Astrocyte (in vitro differentiated cells and primary cell): ENCODE measurements around the gene ASB16.

Experiments used
- EZH2 ChIP-seq: IDR thresholded peaks from 2 replicates; pipeline ENCODE4 v1.6.1; 2012; ENCODE audit warnings: mild to moderate bottlenecking, low read length, inconsistent platforms; ENCODE audit not compliant: insufficient read depth
- TF ChIP-seq, protein P1 (sequence below): IDR thresholded peaks from 2 replicates; pipeline ENCODE4 v1.5.1; 2011; ENCODE audit warnings: low read depth, mild to moderate bottlenecking, inconsistent platforms, low read length, moderate library complexity; ENCODE audit not compliant: insufficient read depth

GRCh38 chr17:44186307-44187130 is 16.0 kb downstream of the ASB16 start, which contains the start of gene TMUB2:
- TF ChIP-seq, protein P1, sequence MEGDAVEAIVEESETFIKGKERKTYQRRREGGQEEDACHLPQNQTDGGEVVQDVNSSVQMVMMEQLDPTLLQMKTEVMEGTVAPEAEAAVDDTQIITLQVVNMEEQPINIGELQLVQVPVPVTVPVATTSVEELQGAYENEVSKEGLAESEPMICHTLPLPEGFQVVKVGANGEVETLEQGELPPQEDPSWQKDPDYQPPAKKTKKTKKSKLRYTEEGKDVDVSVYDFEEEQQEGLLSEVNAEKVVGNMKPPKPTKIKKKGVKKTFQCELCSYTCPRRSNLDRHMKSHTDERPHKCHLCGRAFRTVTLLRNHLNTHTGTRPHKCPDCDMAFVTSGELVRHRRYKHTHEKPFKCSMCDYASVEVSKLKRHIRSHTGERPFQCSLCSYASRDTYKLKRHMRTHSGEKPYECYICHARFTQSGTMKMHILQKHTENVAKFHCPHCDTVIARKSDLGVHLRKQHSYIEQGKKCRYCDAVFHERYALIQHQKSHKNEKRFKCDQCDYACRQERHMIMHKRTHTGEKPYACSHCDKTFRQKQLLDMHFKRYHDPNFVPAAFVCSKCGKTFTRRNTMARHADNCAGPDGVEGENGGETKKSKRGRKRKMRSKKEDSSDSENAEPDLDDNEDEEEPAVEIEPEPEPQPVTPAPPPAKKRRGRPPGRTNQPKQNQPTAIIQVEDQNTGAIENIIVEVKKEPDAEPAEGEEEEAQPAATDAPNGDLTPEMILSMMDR, result no peak
- TF ChIP-seq EZH2, result no peak
